Measurements from ENCODE around the gene CFAP20DC.

- no peak for TF ChIP-seq CTCF (IDR thresholded peaks at IDR 0.05)
- no peak for TF ChIP-seq POLR2A (IDR thresholded peaks at IDR 0.05)
- no peak for TF ChIP-seq EP300 (IDR thresholded peaks at IDR 0.05)
Measured at GRCh38 chr3:58839187-58839586, 210.6 kb downstream of the CFAP20DC start.

All from gastroesophageal sphincter (tissue), 3 donors.